ENCODE data around the gene CCDC27. TPM values are rescaled to one million over a fixed set of nuclear protein-coding genes. Genes with fewer than 3 reads are reported as not detected.
A peak's percentile ranks its signal among the peaks of the same experiment; 100 is the strongest.

The CCDC27 gene
- total and polyA plus RNA-seq, 10 donors: not detected

DNA sequence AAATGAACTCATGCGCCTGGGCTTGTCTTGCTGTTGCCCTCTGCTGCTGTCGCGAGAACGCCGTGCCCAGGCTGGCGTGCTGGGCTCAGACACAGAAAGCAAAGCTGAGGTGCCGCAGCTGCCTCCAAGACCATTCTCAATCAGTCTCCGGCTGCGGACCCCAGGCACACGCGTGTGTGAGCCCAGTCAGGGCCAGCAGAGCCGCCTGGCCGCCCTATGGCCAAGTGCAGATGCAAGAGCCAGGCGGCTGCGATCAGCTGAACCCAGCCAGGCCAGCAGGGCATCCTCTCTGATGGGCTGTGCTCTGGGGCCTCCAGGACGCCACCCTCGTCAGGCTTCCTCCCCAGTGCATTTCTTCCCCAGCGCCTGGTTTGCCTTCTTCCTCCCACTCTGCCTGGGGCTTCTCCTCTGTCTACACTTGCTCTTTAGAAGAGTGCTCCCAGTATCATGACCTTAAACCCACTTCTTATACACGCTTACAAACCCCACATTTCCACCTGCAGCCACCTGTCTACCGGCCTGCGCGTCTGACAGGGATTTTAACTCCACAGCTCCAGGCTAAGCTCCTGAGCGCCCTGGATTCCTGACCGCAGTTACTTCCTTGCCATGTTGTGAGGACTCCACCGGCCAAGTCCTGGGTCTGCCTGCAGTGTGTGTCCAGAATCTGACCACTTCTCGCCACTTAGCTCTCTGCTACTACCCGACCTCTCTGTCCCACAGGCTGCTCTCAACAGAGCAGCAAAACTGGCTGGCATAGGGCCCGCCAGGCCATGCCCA lies 65.8 kb downstream of the CCDC27 start:
- H3K9me3 ChIP-seq: no peaks in the 10 kb centered on the region
- H3K4me1 ChIP-seq: no peaks in the 10 kb centered on the region
- no peaks in the 10 kb centered on the region for H3K27me3 ChIP-seq (replicated peaks in 1 of 7)
- DNase-seq: no peak
- intact Hi-C loops (cut with DNase I; ENCODE audit: low total_unique reads): no loop called here
- no peak overlapping the region for H3K27ac ChIP-seq
- peak in 2 of 3 donors; percentile 9 to 31 for TF ChIP-seq POLR2AphosphoS5 (IDR thresholded peaks at IDR 0.05)
- TF ChIP-seq, protein P1, sequence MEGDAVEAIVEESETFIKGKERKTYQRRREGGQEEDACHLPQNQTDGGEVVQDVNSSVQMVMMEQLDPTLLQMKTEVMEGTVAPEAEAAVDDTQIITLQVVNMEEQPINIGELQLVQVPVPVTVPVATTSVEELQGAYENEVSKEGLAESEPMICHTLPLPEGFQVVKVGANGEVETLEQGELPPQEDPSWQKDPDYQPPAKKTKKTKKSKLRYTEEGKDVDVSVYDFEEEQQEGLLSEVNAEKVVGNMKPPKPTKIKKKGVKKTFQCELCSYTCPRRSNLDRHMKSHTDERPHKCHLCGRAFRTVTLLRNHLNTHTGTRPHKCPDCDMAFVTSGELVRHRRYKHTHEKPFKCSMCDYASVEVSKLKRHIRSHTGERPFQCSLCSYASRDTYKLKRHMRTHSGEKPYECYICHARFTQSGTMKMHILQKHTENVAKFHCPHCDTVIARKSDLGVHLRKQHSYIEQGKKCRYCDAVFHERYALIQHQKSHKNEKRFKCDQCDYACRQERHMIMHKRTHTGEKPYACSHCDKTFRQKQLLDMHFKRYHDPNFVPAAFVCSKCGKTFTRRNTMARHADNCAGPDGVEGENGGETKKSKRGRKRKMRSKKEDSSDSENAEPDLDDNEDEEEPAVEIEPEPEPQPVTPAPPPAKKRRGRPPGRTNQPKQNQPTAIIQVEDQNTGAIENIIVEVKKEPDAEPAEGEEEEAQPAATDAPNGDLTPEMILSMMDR (IDR thresholded peaks at IDR 0.05 in 8 of 11, conservative IDR thresholded peaks at IDR 0.05 in 3 of 11): no peak
- H3K36me3 ChIP-seq: peaks cover 0 to 89% (median 58%) of the 10 kb centered on the region in 6 donors
- no peak overlapping the region for H3K4me3 ChIP-seq
- 93 to 96% (median 94%) methylated on average over 27 to 28 of the region's 28 CpGs for WGBS, 5 donors

DNA sequence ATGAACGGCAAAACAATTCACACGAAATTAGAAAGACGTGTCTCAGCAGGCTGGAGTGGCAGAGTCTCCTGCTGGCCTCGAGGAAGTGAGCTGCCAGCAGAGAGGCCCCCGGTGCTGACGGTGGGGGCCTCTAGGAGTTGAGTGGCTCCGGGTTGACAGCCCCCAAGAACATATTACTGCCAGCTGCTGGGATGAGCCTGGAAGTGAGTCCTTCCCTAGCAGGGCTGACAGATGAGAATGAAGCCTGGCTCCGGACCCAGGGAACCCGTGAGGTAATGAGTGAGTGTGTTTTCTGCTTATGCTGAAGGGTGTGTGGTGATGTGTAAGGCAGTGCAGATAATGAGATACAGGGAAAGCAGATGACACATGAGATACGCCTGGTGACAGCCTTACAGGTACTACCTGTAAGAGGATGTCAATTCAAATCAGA lies 67.5 kb downstream of the CCDC27 start:
- H3K4me3 ChIP-seq: no peak overlapping the region
- TF ChIP-seq, protein P1 (IDR thresholded peaks at IDR 0.05 in 8 of 11, conservative IDR thresholded peaks at IDR 0.05 in 3 of 11): no peak
- TF ChIP-seq POLR2A (IDR thresholded peaks at IDR 0.05) (no peak), POLR2AphosphoS5 (IDR thresholded peaks at IDR 0.05) (no peak)
- DNase-seq: no peak
- H3K27me3 ChIP-seq (replicated peaks in 1 of 7): no peaks in the 10 kb centered on the region
- 69 to 76% (median 73%) methylated on average over 10 of the region's 10 CpGs for WGBS, 5 donors
- no peaks in the 10 kb centered on the region for H3K4me1 ChIP-seq
- H3K36me3 ChIP-seq: peaks cover 0 to 94% (median 63%) of the 10 kb centered on the region in 6 donors
- intact Hi-C loops (cut with DNase I; ENCODE audit: low total_unique reads): no loop called here
- no peaks in the 10 kb centered on the region for H3K9me3 ChIP-seq
- H3K27ac ChIP-seq: no peak overlapping the region

- 85 to 96% (median 93%) methylated on average over 8 of the region's 8 CpGs for WGBS, 5 donors
- peaks cover 0 to 94% (median 62%) of the 10 kb centered on the region in 6 donors for H3K36me3 ChIP-seq
Measured at GRCh38 chr1:3820316-3820715, 68.1 kb downstream of the CCDC27 start.

DNA sequence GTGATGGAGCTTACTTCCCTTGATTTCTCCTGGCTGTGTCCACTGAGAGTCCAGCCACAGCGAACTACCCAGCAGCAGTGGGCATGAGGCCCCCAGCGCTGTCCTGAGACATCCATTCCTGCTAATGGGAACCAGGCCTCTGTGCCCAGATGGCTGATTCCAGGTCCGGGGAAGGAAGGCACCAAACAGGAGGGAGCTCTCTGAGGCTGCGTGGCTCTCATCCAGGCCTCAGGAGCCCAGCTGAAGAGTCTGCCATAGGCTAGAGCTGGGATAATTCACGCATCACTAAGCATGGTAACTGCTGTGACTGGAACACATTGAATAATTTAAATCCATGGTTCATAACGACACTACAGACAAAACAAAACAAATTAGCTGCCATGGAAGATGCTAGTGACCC lies 68.8 kb downstream of the CCDC27 start:
- 88 to 95% (median 91%) methylated on average over 5 to 6 of the region's 6 CpGs for WGBS, 5 donors
- H3K4me1 ChIP-seq: no peaks in the 10 kb centered on the region
- H3K9me3 ChIP-seq: no peaks in the 10 kb centered on the region
- no peak for DNase-seq
- H3K36me3 ChIP-seq: peaks cover 0 to 94% (median 63%) of the 10 kb centered on the region in 6 donors
- H3K27ac ChIP-seq: no peak overlapping the region
- TF ChIP-seq, protein P1 (IDR thresholded peaks at IDR 0.05 in 8 of 11, conservative IDR thresholded peaks at IDR 0.05 in 3 of 11): no peak
- no peak for TF ChIP-seq POLR2AphosphoS5 (IDR thresholded peaks at IDR 0.05)
- TF ChIP-seq POLR2A (IDR thresholded peaks at IDR 0.05): no peak
- no peaks in the 10 kb centered on the region for H3K27me3 ChIP-seq (replicated peaks in 1 of 7)
- intact Hi-C loops (cut with DNase I; ENCODE audit: low total_unique reads): no loop called here
- no peak overlapping the region for H3K4me3 ChIP-seq

More at GRCh38 chr1:3820316-3820715, 68.1 kb downstream of the CCDC27 start:
- Histone ChIP-seq H3K4me1 (no peaks in the 10 kb centered on the region), H3K9me3 (no peaks in the 10 kb centered on the region), H3K4me3 (no peak overlapping the region), H3K27me3 (replicated peaks in 1 of 7) (no peaks in the 10 kb centered on the region), H3K27ac (no peak overlapping the region)
- DNase-seq: no peak
- intact Hi-C loops (cut with DNase I; ENCODE audit: low total_unique reads): no loop called here
- TF ChIP-seq POLR2AphosphoS5 (IDR thresholded peaks at IDR 0.05) (no peak), POLR2A (IDR thresholded peaks at IDR 0.05) (no peak)
- TF ChIP-seq, protein P1 (IDR thresholded peaks at IDR 0.05 in 8 of 11, conservative IDR thresholded peaks at IDR 0.05 in 3 of 11): no peak

Measured in spleen (tissue), 11 donors.